ENCODE results near the gene TBXAS1. TPM values are rescaled to one million over a fixed set of nuclear protein-coding genes. Genes with fewer than 3 reads are reported as not detected.

Gene TBXAS1
- total and polyA plus RNA-seq, 11 donors, result 2.0 to 32.0 (median 4.7) TPM

- TF ChIP-seq POLR2A (IDR thresholded peaks at IDR 0.05) (no peak), CTCF (IDR thresholded peaks at IDR 0.05) (no peak)
- DNase-seq (no peak), ATAC-seq (no peak)
- no peak overlapping the region for H3K4me3 ChIP-seq
- intact Hi-C loops (cut with DNase I), result no loop called here
- H3K9me3 ChIP-seq, result peaks cover 0 to 11% (median 0%) of the 10 kb centered on the region in 12 donors
- H3K27me3 ChIP-seq, result no peaks in the 10 kb centered on the region
- 65 to 76% (median 69%) methylated on average over 6 of the region's 6 CpGs for WGBS, 4 donors
- no peak overlapping the region for H3K27ac ChIP-seq
- peaks cover 0 to 27% (median 0%) of the 10 kb centered on the region in 9 donors for H3K36me3 ChIP-seq
- peaks cover 0 to 18% (median 0%) of the 10 kb centered on the region in 12 donors for H3K4me1 ChIP-seq
Measured at GRCh38 chr7:139909379-139910050, 80.5 kb downstream of the TBXAS1 start.

- Histone ChIP-seq H3K9me3 (no peaks in the 10 kb centered on the region), H3K4me3 (no peak overlapping the region), H3K27ac (no peak overlapping the region), H3K27me3 (no peaks in the 10 kb centered on the region), H3K4me1 (peaks cover 0 to 45% (median 11%) of the 10 kb centered on the region in 12 donors), H3K36me3 (peaks cover 0 to 36% (median 0%) of the 10 kb centered on the region in 9 donors)
- ATAC-seq (no peak), DNase-seq (no peak)
- WGBS, 4 donors, result 80 to 82% (median 82%) methylated on average over 11 of the region's 11 CpGs
- no peak for TF ChIP-seq POLR2A (IDR thresholded peaks at IDR 0.05)
- intact Hi-C loops (cut with DNase I), result no loop called here
Measured at GRCh38 chr7:139913021-139913844, 84.2 kb downstream of the TBXAS1 start.

- DNase-seq, result no peak
- no peak for TF ChIP-seq CTCF (IDR thresholded peaks at IDR 0.05)
- no peak for TF ChIP-seq POLR2A (IDR thresholded peaks at IDR 0.05)
- intact Hi-C loops (cut with DNase I), result no loop called here
- Histone ChIP-seq H3K27ac (no peak overlapping the region), H3K9me3 (no peaks in the 10 kb centered on the region), H3K36me3 (peaks cover 0 to 36% (median 0%) of the 10 kb centered on the region in 9 donors), H3K27me3 (no peaks in the 10 kb centered on the region), H3K4me3 (no peak overlapping the region), H3K4me1 (peaks cover 0 to 45% (median 16%) of the 10 kb centered on the region in 12 donors)
- WGBS, 4 donors, result 82 to 98% (median 92%) methylated on average over 4 of the region's 4 CpGs
- ATAC-seq, result no peak
Measured at GRCh38 chr7:139913845-139914135, 84.7 kb downstream of the TBXAS1 start.

GRCh38 chr7:139914306-139915267 is 85.5 kb downstream of the TBXAS1 start:
- intact Hi-C loops (cut with DNase I), result loop anchor here in 1 of 10 donors (5.0 kb wide), 1 partner anchor 137 kb away; the partner anchor contains the start of gene HIPK2
- no peak overlapping the region for H3K4me3 ChIP-seq
- no peaks in the 10 kb centered on the region for H3K27me3 ChIP-seq
- H3K27ac ChIP-seq, result no peak overlapping the region
- WGBS, 4 donors, result 73 to 80% (median 76%) methylated on average over 6 of the region's 6 CpGs
- no peak for ATAC-seq
- no peaks in the 10 kb centered on the region for H3K9me3 ChIP-seq
- TF ChIP-seq POLR2A (IDR thresholded peaks at IDR 0.05), result no peak
- TF ChIP-seq CTCF (IDR thresholded peaks at IDR 0.05), result no peak
- H3K36me3 ChIP-seq, result peaks cover 0 to 36% (median 0%) of the 10 kb centered on the region in 9 donors
- H3K4me1 ChIP-seq, result peaks cover 0 to 51% (median 23%) of the 10 kb centered on the region in 12 donors
- DNase-seq, result no peak

Data from heart left ventricle (tissue), 16 donors.